ENCODE data around the gene SCN1A. TPM values are rescaled to one million over a fixed set of nuclear protein-coding genes. Genes with fewer than 3 reads are reported as not detected.
"Not testable (repeated sequence)": the region's sequence is repeated elsewhere in the genome, so short reads cannot be mapped to it uniquely, and the experiment has no call there.

SCN1A gene
- total RNA-seq, 1 donor from 2014 or later = 8.6 TPM

- DNase-seq (ENCODE audit: low read depth, low spot score) = no peak
- Mint-ChIP-seq H3K27ac (ENCODE audit: unreplicated experiment) (no peak overlapping the region), H3K4me3 (no peak overlapping the region), H3K4me1 (no peaks in the 10 kb centered on the region), H3K27me3 (ENCODE audit: low read depth) (no peaks in the 10 kb centered on the region), H3K36me3 (ENCODE audit: low read depth) (no peaks in the 10 kb centered on the region), H3K9me3 (no peaks in the 10 kb centered on the region)
- TF ChIP-seq CTCF (conservative IDR thresholded peaks at IDR 0.05) = no peak
These were observed 13.1 kb upstream of the SCN1A start for GRCh38 chr2:166140932-166141331.

- no peaks in the 10 kb centered on the region for H3K27me3 Mint-ChIP-seq (ENCODE audit: low read depth)
- DNase-seq (ENCODE audit: low read depth, low spot score) = no peak
- no peak for TF ChIP-seq CTCF (conservative IDR thresholded peaks at IDR 0.05)
- no peaks in the 10 kb centered on the region for H3K36me3 Mint-ChIP-seq (ENCODE audit: low read depth)
- H3K9me3 Mint-ChIP-seq = no peaks in the 10 kb centered on the region
- H3K27ac Mint-ChIP-seq (ENCODE audit: unreplicated experiment) = no peak overlapping the region
- H3K4me3 Mint-ChIP-seq = no peak overlapping the region
- H3K4me1 Mint-ChIP-seq = no peaks in the 10 kb centered on the region
These were observed 12.7 kb upstream of the SCN1A start for GRCh38 chr2:166140475-166140874.

GRCh38 chr2:166139479-166139878 lies 11.7 kb upstream of the SCN1A start:
- H3K36me3 Mint-ChIP-seq (ENCODE audit: low read depth); H3K9me3 Mint-ChIP-seq; H3K4me3 Mint-ChIP-seq: not testable (repeated sequence)

GRCh38 chr2:166138667-166139066 lies 10.8 kb upstream of the SCN1A start:
- no peaks in the 10 kb centered on the region for H3K36me3 Mint-ChIP-seq (ENCODE audit: low read depth)
- no peaks in the 10 kb centered on the region for H3K27me3 Mint-ChIP-seq (ENCODE audit: low read depth)
- no peaks in the 10 kb centered on the region for H3K9me3 Mint-ChIP-seq
- H3K4me3 Mint-ChIP-seq = no peak overlapping the region
- no peak for DNase-seq (ENCODE audit: low read depth, low spot score)
- H3K4me1 Mint-ChIP-seq = peaks cover 2% of the 10 kb centered on the region
- H3K27ac Mint-ChIP-seq (ENCODE audit: unreplicated experiment) = no peak overlapping the region
- no peak for TF ChIP-seq CTCF (conservative IDR thresholded peaks at IDR 0.05)

More at GRCh38 chr2:166139479-166139878, 11.7 kb upstream of the SCN1A start:
- H3K27ac Mint-ChIP-seq (ENCODE audit: unreplicated experiment); H3K4me1 Mint-ChIP-seq; H3K27me3 Mint-ChIP-seq (ENCODE audit: low read depth); DNase-seq (ENCODE audit: low read depth, low spot score): not testable (repeated sequence)

GRCh38 chr2:166138144-166138543 lies 10.3 kb upstream of the SCN1A start:
- TF ChIP-seq CTCF (conservative IDR thresholded peaks at IDR 0.05) = no peak
- H3K9me3 Mint-ChIP-seq = no peaks in the 10 kb centered on the region
- no peaks in the 10 kb centered on the region for H3K27me3 Mint-ChIP-seq (ENCODE audit: low read depth)
- H3K4me3 Mint-ChIP-seq = no peak overlapping the region
- no peak overlapping the region for H3K27ac Mint-ChIP-seq (ENCODE audit: unreplicated experiment)
- DNase-seq (ENCODE audit: low read depth, low spot score) = no peak
- no peaks in the 10 kb centered on the region for H3K36me3 Mint-ChIP-seq (ENCODE audit: low read depth)
- peaks cover 3% of the 10 kb centered on the region for H3K4me1 Mint-ChIP-seq

- Mint-ChIP-seq H3K27me3 (ENCODE audit: low read depth) (no peaks in the 10 kb centered on the region), H3K4me1 (peaks cover 3% of the 10 kb centered on the region), H3K27ac (ENCODE audit: unreplicated experiment) (no peak overlapping the region), H3K36me3 (ENCODE audit: low read depth) (no peaks in the 10 kb centered on the region), H3K4me3 (no peak overlapping the region), H3K9me3 (no peaks in the 10 kb centered on the region)
- TF ChIP-seq CTCF (conservative IDR thresholded peaks at IDR 0.05) = no peak
- DNase-seq (ENCODE audit: low read depth, low spot score) = no peak
These were observed 9.5 kb upstream of the SCN1A start for GRCh38 chr2:166137331-166137730.
